SK-N-MC (cell line): ENCODE measurements around the gene SKAP2.

Experiments used
- EZH2 ChIP-seq: fragments of 200-600 bp; sonication (generic); IDR thresholded peaks from one replicate; pipeline ENCODE4 v1.6.1; 2017; ENCODE audit warnings: antibody characterized with exemption
- POLR2AphosphoS5 ChIP-seq: IDR thresholded peaks from 2 replicates; pipeline ENCODE4 v1.6.1; 2012; ENCODE audit warnings: mild to moderate bottlenecking, low read depth, low read length, borderline replicate concordance

- TF ChIP-seq EZH2 (no peak), POLR2AphosphoS5 (no peak)
Measured at GRCh38 chr7:26726051-26726450, 138.3 kb downstream of the SKAP2 start.
